Thymus (tissue), 2 donors: ENCODE data around the gene TMPRSS2. TPM values are rescaled to one million over a fixed set of nuclear protein-coding genes. Genes with fewer than 3 reads are reported as not detected.

Experiments
- polyA plus RNA-seq: library from polyadenylated mRNA; stranded (reverse); fragments of 200-250 nt; gene quantifications from one replicate; pipeline ENCODE4 v1.2.3, GENCODE V29; 2013
- total RNA-seq: library from RNA; stranded (reverse); fragments of 120-200 nt; gene quantifications from one replicate; pipeline ENCODE4 v1.2.4, GENCODE V29; 2013
- donor health status: healthy.

The TMPRSS2 gene
- total and polyA plus RNA-seq, 2 donors = 0.99 to 2.5 TPM

Other genes with a start within 250 kb of the TMPRSS2 start
- 13.2 TPM for gene FAM3B, start 191.4 kb downstream of the TMPRSS2 start, total RNA-seq
- gene FAM3B, start 191.4 kb downstream of the TMPRSS2 start, polyA plus RNA-seq = 8.5 TPM
- 32.0 TPM for gene MX2, start 146.1 kb downstream of the TMPRSS2 start, total RNA-seq
- gene MX2, start 146.1 kb downstream of the TMPRSS2 start, polyA plus RNA-seq = 33.0 TPM
- gene MX1, start 81.9 kb downstream of the TMPRSS2 start, total RNA-seq = 148 TPM
- gene MX1, start 81.9 kb downstream of the TMPRSS2 start, polyA plus RNA-seq = 54.5 TPM